H9 (cell line): ENCODE measurements around the gene APBB2. TPM values are rescaled to one million over a fixed set of nuclear protein-coding genes. Genes with fewer than 3 reads are reported as not detected.

ENCODE experiments used
- DNase-seq: peaks from one replicate; pipeline ENCODE4 v3.0.0-alpha.2; 2017
- H2AFZ ChIP-seq: one replicate; pipeline ENCODE4 v1.6.1; 2013; ENCODE audit warnings: mild to moderate bottlenecking, low read length, control low read depth, moderate library complexity
- H2AK5ac ChIP-seq: 2 replicates; pipeline ENCODE4 v1.6.1; 2013; ENCODE audit warnings: low read length, control low read depth, mixed read lengths; ENCODE audit not compliant: insufficient read length
- H2BK120ac ChIP-seq: one replicate; pipeline ENCODE4 v1.6.1; 2013; ENCODE audit warnings: low read depth, mild to moderate bottlenecking, low read length, control low read depth, inconsistent platforms; ENCODE audit not compliant: poor library complexity, severe bottlenecking
- H2BK12ac ChIP-seq: 2 replicates; pipeline ENCODE4 v1.6.1; 2013; ENCODE audit warnings: low read length, control low read depth, mixed read lengths, low read depth; ENCODE audit not compliant: insufficient read length
- H2BK15ac ChIP-seq: 2 replicates; pipeline ENCODE4 v1.6.1; 2013; ENCODE audit warnings: low read depth, low read length, control low read depth
- H2BK20ac ChIP-seq: one replicate; pipeline ENCODE4 v1.6.1; 2013; ENCODE audit warnings: low read depth, mild to moderate bottlenecking, low read length, control low read depth, inconsistent platforms; ENCODE audit not compliant: poor library complexity, severe bottlenecking
- H2BK5ac ChIP-seq: 2 replicates; pipeline ENCODE4 v1.6.1; 2013; ENCODE audit warnings: low read length, control low read depth, mixed read lengths; ENCODE audit not compliant: insufficient read length
- H3K14ac ChIP-seq: 2 replicates; pipeline ENCODE4 v1.6.1; 2013; ENCODE audit warnings: low read length, control low read depth; ENCODE audit not compliant: insufficient read depth
- H3K18ac ChIP-seq: 2 replicates; pipeline ENCODE4 v1.6.1; 2013; ENCODE audit warnings: low read depth, mild to moderate bottlenecking, mixed read lengths, low read length, control low read depth; ENCODE audit not compliant: insufficient read length
- H3K23ac ChIP-seq: 2 replicates; pipeline ENCODE4 v1.6.1; 2013; ENCODE audit warnings: low read length, control low read depth, mixed read lengths, low read depth; ENCODE audit not compliant: insufficient read length
- H3K23me2 ChIP-seq: 2 replicates; pipeline ENCODE4 v1.6.1; 2013; ENCODE audit warnings: low read depth, mild to moderate bottlenecking, mixed read lengths, low read length, control low read depth; ENCODE audit not compliant: insufficient read length, poor library complexity, severe bottlenecking
- H3K27ac ChIP-seq: 2 replicates; pipeline ENCODE4 v1.5.1; 2013; ENCODE audit warnings: low read length, control low read depth, mixed read lengths, low read depth; ENCODE audit not compliant: insufficient read length
- H3K27me3 ChIP-seq: 2 replicates; pipeline ENCODE4 v1.6.1; 2013; ENCODE audit warnings: low read length, control low read depth, inconsistent platforms; ENCODE audit not compliant: insufficient read depth
- H3K4ac ChIP-seq: 2 replicates; pipeline ENCODE4 v1.6.1; 2013; ENCODE audit warnings: low read depth, mild to moderate bottlenecking, control low read depth, inconsistent platforms, low read length, moderate library complexity
- H3K4me1 ChIP-seq: 2 replicates; pipeline ENCODE4 v1.6.1; 2013; ENCODE audit warnings: low read length, control low read depth, inconsistent platforms; ENCODE audit not compliant: insufficient read depth
- H3K4me2 ChIP-seq: 2 replicates; pipeline ENCODE4 v1.6.1; 2013; ENCODE audit warnings: low read length, control low read depth, mixed read lengths; ENCODE audit not compliant: insufficient read length, insufficient read depth
- H3K56ac ChIP-seq: 2 replicates; pipeline ENCODE4 v1.6.1; 2013; ENCODE audit warnings: low read depth, mild to moderate bottlenecking, mixed read lengths, low read length, control low read depth; ENCODE audit not compliant: insufficient read length
- H3K79me1 ChIP-seq: 2 replicates; pipeline ENCODE4 v1.6.1; 2013; ENCODE audit warnings: low read depth, mild to moderate bottlenecking, moderate library complexity, low read length, control low read depth, inconsistent platforms; ENCODE audit not compliant: insufficient read depth, poor library complexity, severe bottlenecking
- H3K79me2 ChIP-seq: 2 replicates; pipeline ENCODE4 v1.6.1; 2013; ENCODE audit warnings: low read length, control low read depth, inconsistent platforms; ENCODE audit not compliant: insufficient read depth
- H3K9ac ChIP-seq: 2 replicates; pipeline ENCODE4 v1.6.1; 2013; ENCODE audit warnings: low read length, control low read depth, mixed read lengths; ENCODE audit not compliant: insufficient read length; ENCODE audit errors: extremely low read depth
- H3K9me3 ChIP-seq: one replicate; pipeline ENCODE4 v1.6.1; 2013; ENCODE audit warnings: low read depth, low read length, inconsistent platforms; ENCODE audit not compliant: control insufficient read depth
- H3T11ph ChIP-seq: one replicate; pipeline ENCODE4 v1.6.1; 2013; ENCODE audit warnings: mild to moderate bottlenecking, low read length, control low read depth, inconsistent platforms
- H4K20me1 ChIP-seq: one replicate; pipeline ENCODE4 v1.6.1; 2013; ENCODE audit not compliant: control insufficient read depth, insufficient read length, insufficient read depth
- H4K5ac ChIP-seq: 2 replicates; pipeline ENCODE4 v1.6.1; 2013; ENCODE audit warnings: low read depth, mild to moderate bottlenecking, mixed read lengths, low read length, control low read depth; ENCODE audit not compliant: insufficient read length
- H4K8ac ChIP-seq: replicated peaks from 2 replicates; pipeline ENCODE4 v1.6.1; 2013; ENCODE audit warnings: low read length, control low read depth, mixed read lengths, low read depth; ENCODE audit not compliant: insufficient read length
- H4K91ac ChIP-seq: 2 replicates; pipeline ENCODE4 v1.6.1; 2013; ENCODE audit warnings: low read depth, mild to moderate bottlenecking, moderate library complexity, mixed read lengths, low read length, control low read depth; ENCODE audit not compliant: insufficient read length
- H3K27ac Mint-ChIP-seq, 3 experiments: 2 replicates in 2 of 3; 3 replicates in 1 of 3; pipeline ENCODE4 v1.8.0; 2020 to 2021; ENCODE audit warnings: mixed read lengths in 3 of 3, mild to moderate bottlenecking in 1 of 3, moderate library complexity in 1 of 3
- H3K27me3 Mint-ChIP-seq: 2 replicates; pipeline ENCODE4 v1.8.0; 2021; ENCODE audit warnings: low read depth, mild to moderate bottlenecking, moderate library complexity, mixed read lengths
- H3K36me3 Mint-ChIP-seq, 3 experiments: 2 replicates in 2 of 3; 3 replicates in 1 of 3; pipeline ENCODE4 v1.8.0; 2020 to 2021; ENCODE audit warnings: low read depth in 3 of 3, mixed read lengths in 3 of 3; ENCODE audit not compliant: insufficient read depth in 1 of 3
- H3K4me1 Mint-ChIP-seq, 2 experiments: 2 replicates each; pipeline ENCODE4 v1.8.0; 2020; ENCODE audit warnings: mixed read lengths in 2 of 2
- H3K4me3 Mint-ChIP-seq, 2 experiments: 2 replicates in 1 of 2; 3 replicates in 1 of 2; pipeline ENCODE4 v1.8.0; 2020 to 2021; ENCODE audit warnings: mild to moderate bottlenecking in 2 of 2, mixed read lengths in 2 of 2, moderate library complexity in 1 of 2
- H3K9me3 Mint-ChIP-seq, 2 experiments: 2 replicates in 1 of 2; 3 replicates in 1 of 2; pipeline ENCODE4 v1.8.0; 2020; ENCODE audit warnings: mild to moderate bottlenecking in 2 of 2, mixed read lengths in 2 of 2, moderate library complexity in 1 of 2
- WGBS: extraction: QIAGEN DNeasy Blood & Tissue Kit; methylation state at CpG from one replicate; pipeline ENCODE4 v1.1.7; 2013; ENCODE audit warnings: missing lambda C conversion rate, low lambda C conversion rate, mixed read lengths; ENCODE audit not compliant: insufficient read length; ENCODE audit errors: extremely low coverage; 5-methylcytosine and 5-hydroxymethylcytosine counted together
- total RNA-seq: library from RNA; stranded (reverse); gene quantifications from 2 replicates; pipeline ENCODE4 v1.2.1, GENCODE V29; 2021
- TF ChIP-seq, protein P1 (sequence below): fragments of 200-600 bp; sonication (generic); conservative IDR thresholded peaks from 3 replicates; pipeline ENCODE4 v1.8.0; 2021; ENCODE audit warnings: antibody characterized with exemption, mild to moderate bottlenecking

The APBB2 gene
- total RNA-seq, 1 experiment from 2014 or later: 39.6 TPM

DNA sequence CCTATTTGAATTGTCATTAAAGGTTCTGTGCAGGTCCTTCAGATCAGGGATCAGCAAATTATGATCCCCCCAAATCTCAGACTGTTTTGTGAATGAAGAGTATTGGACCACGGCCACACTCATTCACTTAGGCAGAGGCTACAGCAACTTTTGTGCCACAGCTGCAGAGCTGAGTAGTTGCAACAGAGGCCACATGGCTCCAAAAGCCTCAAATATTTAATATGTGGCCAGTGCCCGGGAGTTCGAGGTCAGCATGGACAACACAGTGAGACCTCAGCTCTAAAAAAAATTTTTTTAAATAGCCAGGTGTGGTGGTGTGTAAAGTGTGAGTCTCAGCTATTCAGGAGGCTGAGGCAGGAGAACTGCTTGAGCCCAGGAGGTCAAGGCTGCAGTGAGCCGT is 363.8 kb downstream of the APBB2 start:
- Histone ChIP-seq H2BK12ac (no peak overlapping the region), H2BK20ac (no peak overlapping the region), H3K79me2 (peaks cover 7% of the 10 kb centered on the region; the same call in 1 of the 2 replicates), H3K4me2 (no peak overlapping the region), H3K23me2 (no peaks in the 10 kb centered on the region), H4K8ac (no peak overlapping the region), H3K23ac (no peak overlapping the region), H3K4me1 (peaks cover 2% of the 10 kb centered on the region; the same call in 1 of the 2 replicates), H3K27me3 (no peaks in the 10 kb centered on the region), H3K18ac (no peak overlapping the region), H4K5ac (no peak overlapping the region), H4K20me1 (no peaks in the 10 kb centered on the region), H3K79me1 (no peaks in the 10 kb centered on the region), H2BK120ac (no peak overlapping the region), H3K56ac (no peak overlapping the region), H3K9ac (no peak overlapping the region), H3K27ac (no peak overlapping the region), H3K4ac (no peak overlapping the region), H3K14ac (no peak overlapping the region), H2BK15ac (no peak overlapping the region), H2AFZ (no peak overlapping the region), H3T11ph (no peak overlapping the region), H2AK5ac (no peak overlapping the region), H3K9me3 (no peaks in the 10 kb centered on the region), H4K91ac (no peak overlapping the region), H2BK5ac (no peak overlapping the region)
- no CpG with 5 or more reads among the region's 4 CpGs for WGBS
- Mint-ChIP-seq H3K4me3 (no peak overlapping the region), H3K27me3 (no peaks in the 10 kb centered on the region; the same call in 1 of the 2 replicates), H3K27ac (no peak overlapping the region), H3K9me3 (no peaks in the 10 kb centered on the region), H3K36me3 (peaks cover 13 to 16% (median 14%) of the 10 kb centered on the region in 3 experiments), H3K4me1 (peaks cover 33 to 39% of the 10 kb centered on the region in 2 experiments)
- TF ChIP-seq, protein P1, sequence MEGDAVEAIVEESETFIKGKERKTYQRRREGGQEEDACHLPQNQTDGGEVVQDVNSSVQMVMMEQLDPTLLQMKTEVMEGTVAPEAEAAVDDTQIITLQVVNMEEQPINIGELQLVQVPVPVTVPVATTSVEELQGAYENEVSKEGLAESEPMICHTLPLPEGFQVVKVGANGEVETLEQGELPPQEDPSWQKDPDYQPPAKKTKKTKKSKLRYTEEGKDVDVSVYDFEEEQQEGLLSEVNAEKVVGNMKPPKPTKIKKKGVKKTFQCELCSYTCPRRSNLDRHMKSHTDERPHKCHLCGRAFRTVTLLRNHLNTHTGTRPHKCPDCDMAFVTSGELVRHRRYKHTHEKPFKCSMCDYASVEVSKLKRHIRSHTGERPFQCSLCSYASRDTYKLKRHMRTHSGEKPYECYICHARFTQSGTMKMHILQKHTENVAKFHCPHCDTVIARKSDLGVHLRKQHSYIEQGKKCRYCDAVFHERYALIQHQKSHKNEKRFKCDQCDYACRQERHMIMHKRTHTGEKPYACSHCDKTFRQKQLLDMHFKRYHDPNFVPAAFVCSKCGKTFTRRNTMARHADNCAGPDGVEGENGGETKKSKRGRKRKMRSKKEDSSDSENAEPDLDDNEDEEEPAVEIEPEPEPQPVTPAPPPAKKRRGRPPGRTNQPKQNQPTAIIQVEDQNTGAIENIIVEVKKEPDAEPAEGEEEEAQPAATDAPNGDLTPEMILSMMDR: no peak
- DNase-seq: no peak
